Measurements from ENCODE around the gene PPP1CB. TPM values are rescaled to one million over a fixed set of nuclear protein-coding genes. Genes with fewer than 3 reads are reported as not detected.

The PPP1CB gene
- total RNA-seq (2021; ENCODE audit: unreplicated experiment): 180 TPM
- 103 TPM for polyA plus RNA-seq (2012; ENCODE audit: insufficient read length)
- percentile 95 among the genes with signal in this experiment for Bru-seq, nascent RNA
- percentile 95 among the genes with signal in this experiment for BruChase-seq, experiment 1, labeled RNA remaining after a 2-hour chase
- BruChase-seq, experiment 2, labeled RNA remaining after a 6-hour chase: percentile 98 among the genes with signal in this experiment
- long read RNA-seq, full-length matches to known transcripts: 481 of 547 reads
- long read RNA-seq, partial matches to known transcripts: 41 of 547 reads
- long read RNA-seq, other reads (novel, unspliced or antisense): 25 of 547 reads

- POLR2A ChIA-PET: interaction anchor here (0.8 to 1.3 kb wide), 3 partner anchors 11 to 503 kb away, joined by 3 to 7 read pairs (median 4); no protein-coding TSS in a partner anchor
- CTCF ChIA-PET: no interaction called here
Observed at GRCh38 chr2:28751252-28751955, at the start of gene PPP1CB. Gene PPP1CB, plus strand, starts transcription at chr2:28751830. Its CDS starts 295 bp downstream, at chr2:28752125.

More at GRCh38 chr2:28751252-28751955, at the start of gene PPP1CB:
- Histone ChIP-seq H3K9me3 (ENCODE audit: control insufficient read depth, insufficient read depth, low read depth, low read length) (no peaks in the 10 kb centered on the region), H3K36me3 (ENCODE audit: control insufficient read depth, insufficient read depth, low read length) (peaks cover 6% of the 10 kb centered on the region; the same call in 1 of the 2 replicates), H3K4me1 (ENCODE audit: control insufficient read depth, insufficient read depth, low read length) (peaks cover 24% of the 10 kb centered on the region), H3K27ac (ENCODE audit: low read length) (peak within 1 kb of the TSS; percentile 95), H3K4me3 (ENCODE audit: low read depth in 2 of 2, low read length in 2 of 2) (peak within 1 kb of the TSS; percentile 90 to 98), H3K27me3 (ENCODE audit: control insufficient read depth, insufficient read depth, low read length) (no peaks in the 10 kb centered on the region)
- intact Hi-C loops (cut with micrococcal nuclease; ENCODE audit: unreplicated experiment) (no loop called here), in situ Hi-C loops (cut with HindIII; ENCODE audit: low pct_unique_long_range_greater_than_20kb, low sequenced_read_pairs) (no loop called here)
- no peak for TF ChIP-seq REST (IDR thresholded peaks at IDR 0.05; ENCODE audit: insufficient read depth in 1 of 2, low read depth in 2 of 2, low read length in 1 of 2)
- TF ChIP-seq TCF7L2 (IDR thresholded peaks at IDR 0.05; ENCODE audit: low read depth, low read length): no peak
- 0 out of 2 replicates have a peak, but pooled peaks have one; percentile 12 for TF ChIP-seq SIN3A (IDR thresholded peaks at IDR 0.05; ENCODE audit: borderline replicate concordance, insufficient read depth, low read depth, low read length)
- peak; percentile 54 for TF ChIP-seq CTCF (IDR thresholded peaks at IDR 0.05)
- peak; percentile 77; the same call in 1 of the 2 replicates for TF ChIP-seq POLR2AphosphoS5 (IDR thresholded peaks at IDR 0.05; ENCODE audit: low read depth, low read length)
- peak; percentile 96 for ATAC-seq
- DNase-seq (ENCODE audit: low read depth, low spot score): peak; percentile 85
- BruUV-seq (replicated peaks): no TSS peak
